Osteocyte (in vitro differentiated cells): ENCODE results near the gene ASB13. TPM values are rescaled to one million over a fixed set of nuclear protein-coding genes. Genes with fewer than 3 reads are reported as not detected.
A peak's percentile ranks its signal among the peaks of the same experiment; 100 is the strongest.

ENCODE experiments used
- DNase-seq: peaks from one replicate; pipeline ENCODE4 v3.0.0; 2021; ENCODE audit warnings: mixed read lengths; ENCODE audit not compliant: unreplicated experiment; ENCODE audit errors: extremely low spot score
- H3K27ac Mint-ChIP-seq: one replicate; pipeline ENCODE4 v1.8.0; 2021; ENCODE audit warnings: mild to moderate bottlenecking, mixed read lengths; ENCODE audit not compliant: unreplicated experiment
- H3K27me3 Mint-ChIP-seq: one replicate; pipeline ENCODE4 v1.8.0; 2021; ENCODE audit warnings: mixed read lengths; ENCODE audit not compliant: unreplicated experiment
- H3K36me3 Mint-ChIP-seq: one replicate; pipeline ENCODE4 v1.8.0; 2021; ENCODE audit warnings: mixed read lengths; ENCODE audit not compliant: unreplicated experiment
- H3K4me1 Mint-ChIP-seq: one replicate; pipeline ENCODE4 v1.8.0; 2021; ENCODE audit warnings: mixed read lengths; ENCODE audit not compliant: unreplicated experiment
- H3K4me3 Mint-ChIP-seq: one replicate; pipeline ENCODE4 v1.8.0; 2021; ENCODE audit warnings: mild to moderate bottlenecking, moderate library complexity, mixed read lengths; ENCODE audit not compliant: unreplicated experiment
- H3K9me3 Mint-ChIP-seq: one replicate; pipeline ENCODE4 v1.8.0; 2021; ENCODE audit warnings: mixed read lengths; ENCODE audit not compliant: unreplicated experiment
- long read RNA-seq: library from polyadenylated mRNA; unstranded; transcript quantifications from one replicate; pipeline ENCODE4 v2.0.0, GENCODE V29; 2021
- total RNA-seq: library from RNA; stranded (reverse); gene quantifications from 2 replicates; pipeline ENCODE4 v1.2.1, GENCODE V29; 2021
- TF ChIP-seq, protein P1 (sequence below): fragments of 200-600 bp; sonication (generic); IDR thresholded peaks from 2 replicates; pipeline ENCODE4 v1.5.0; 2021; ENCODE audit warnings: antibody characterized with exemption, mild to moderate bottlenecking, moderate library complexity

Gene ASB13, protein sequence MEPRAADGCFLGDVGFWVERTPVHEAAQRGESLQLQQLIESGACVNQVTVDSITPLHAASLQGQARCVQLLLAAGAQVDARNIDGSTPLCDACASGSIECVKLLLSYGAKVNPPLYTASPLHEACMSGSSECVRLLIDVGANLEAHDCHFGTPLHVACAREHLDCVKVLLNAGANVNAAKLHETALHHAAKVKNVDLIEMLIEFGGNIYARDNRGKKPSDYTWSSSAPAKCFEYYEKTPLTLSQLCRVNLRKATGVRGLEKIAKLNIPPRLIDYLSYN
- total RNA-seq = 16.0 and 18.4 TPM in 2 replicates
- long read RNA-seq, transcript ASB13-201 (6 exons, 2,699 nt) = major isoform, 27 of 35 reads
- long read RNA-seq, partial matches to known transcripts = 5 of 35 reads
- long read RNA-seq, other reads (novel, unspliced or antisense) = 3 of 35 reads

DNA sequence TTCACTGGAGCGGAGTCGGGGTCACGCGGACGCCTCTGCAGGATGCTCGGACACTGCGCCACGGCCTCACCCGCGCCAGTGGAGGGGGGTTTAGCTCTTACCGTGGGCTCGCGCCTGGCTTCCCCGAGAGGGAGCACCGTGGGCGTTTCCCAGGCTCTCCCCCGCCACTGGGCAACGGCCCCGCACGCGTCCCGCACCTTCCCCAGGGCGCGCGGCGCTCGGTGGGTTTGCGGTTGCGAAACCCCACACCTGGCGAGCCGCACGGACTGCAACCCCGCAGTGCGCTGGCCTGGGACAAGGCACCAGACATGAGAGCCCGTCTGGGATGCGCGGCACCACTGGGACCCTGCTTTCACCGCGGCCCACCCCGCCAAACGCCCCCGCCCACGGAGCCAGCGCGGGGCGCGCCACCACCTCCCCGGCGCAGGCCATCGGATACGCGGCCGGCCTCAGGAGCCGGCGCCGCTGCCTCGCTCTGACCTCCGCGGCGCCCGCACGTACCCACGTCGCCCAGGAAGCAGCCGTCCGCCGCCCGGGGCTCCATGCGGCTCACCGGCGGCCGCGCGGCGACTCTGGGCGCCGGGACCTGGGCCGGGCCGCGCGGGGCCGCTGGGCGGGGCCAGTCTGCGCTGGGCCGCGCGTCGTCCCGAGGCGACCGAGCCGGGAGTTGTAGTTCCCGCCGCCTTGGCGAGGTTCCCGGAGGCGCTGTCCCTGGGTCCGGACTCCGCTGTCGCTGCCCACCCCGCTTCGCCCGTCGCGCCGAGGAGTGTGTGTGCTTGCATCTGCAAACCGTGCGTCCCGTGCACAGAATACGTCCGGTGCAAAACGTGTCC, at the start of gene ASB13:
ASB13 (minus strand) TSS at position 588 of the 833 bp plus-strand sequence; CDS start at position 544, 44 bp downstream.
- peaks cover 17% of the 10 kb centered on the region for H3K4me1 Mint-ChIP-seq
- peaks cover 15% of the 10 kb centered on the region for H3K27me3 Mint-ChIP-seq
- DNase-seq = no peak
- peak within 1 kb of the TSS; percentile 52 for H3K27ac Mint-ChIP-seq
- H3K4me3 Mint-ChIP-seq = peak within 1 kb of the TSS; percentile 82
- H3K9me3 Mint-ChIP-seq = no peaks in the 10 kb centered on the region
- TF ChIP-seq, protein P1, sequence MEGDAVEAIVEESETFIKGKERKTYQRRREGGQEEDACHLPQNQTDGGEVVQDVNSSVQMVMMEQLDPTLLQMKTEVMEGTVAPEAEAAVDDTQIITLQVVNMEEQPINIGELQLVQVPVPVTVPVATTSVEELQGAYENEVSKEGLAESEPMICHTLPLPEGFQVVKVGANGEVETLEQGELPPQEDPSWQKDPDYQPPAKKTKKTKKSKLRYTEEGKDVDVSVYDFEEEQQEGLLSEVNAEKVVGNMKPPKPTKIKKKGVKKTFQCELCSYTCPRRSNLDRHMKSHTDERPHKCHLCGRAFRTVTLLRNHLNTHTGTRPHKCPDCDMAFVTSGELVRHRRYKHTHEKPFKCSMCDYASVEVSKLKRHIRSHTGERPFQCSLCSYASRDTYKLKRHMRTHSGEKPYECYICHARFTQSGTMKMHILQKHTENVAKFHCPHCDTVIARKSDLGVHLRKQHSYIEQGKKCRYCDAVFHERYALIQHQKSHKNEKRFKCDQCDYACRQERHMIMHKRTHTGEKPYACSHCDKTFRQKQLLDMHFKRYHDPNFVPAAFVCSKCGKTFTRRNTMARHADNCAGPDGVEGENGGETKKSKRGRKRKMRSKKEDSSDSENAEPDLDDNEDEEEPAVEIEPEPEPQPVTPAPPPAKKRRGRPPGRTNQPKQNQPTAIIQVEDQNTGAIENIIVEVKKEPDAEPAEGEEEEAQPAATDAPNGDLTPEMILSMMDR = peak; percentile 7
- peaks cover 2% of the 10 kb centered on the region for H3K36me3 Mint-ChIP-seq

DNA sequence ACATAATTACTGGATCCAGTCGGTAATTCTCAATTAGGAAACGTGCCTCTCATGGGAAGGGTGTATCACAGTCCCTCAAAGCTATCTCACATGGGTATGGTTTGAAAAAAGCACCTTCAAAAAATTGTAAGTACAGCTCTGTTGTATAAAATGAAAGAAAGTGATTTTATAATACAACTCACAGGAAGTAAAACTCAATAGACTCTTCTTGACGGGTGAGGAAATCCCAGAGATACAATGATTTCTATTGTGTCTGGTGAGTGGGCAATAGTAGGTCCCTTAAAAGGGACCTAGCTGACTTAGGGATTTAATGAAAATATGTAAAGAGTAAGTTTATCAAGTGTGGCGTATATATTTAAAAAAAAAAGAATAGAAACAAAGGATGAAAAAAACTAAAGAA, 45.2 kb upstream of the ASB13 start:
- Mint-ChIP-seq H3K27ac (peak overlapping the region; percentile 23), H3K27me3 (no peaks in the 10 kb centered on the region), H3K4me1 (peaks cover 28% of the 10 kb centered on the region), H3K4me3 (peak overlapping the region; percentile 42), H3K36me3 (no peaks in the 10 kb centered on the region), H3K9me3 (no peaks in the 10 kb centered on the region)
- DNase-seq = no peak
- TF ChIP-seq, protein P1 = no peak

DNA sequence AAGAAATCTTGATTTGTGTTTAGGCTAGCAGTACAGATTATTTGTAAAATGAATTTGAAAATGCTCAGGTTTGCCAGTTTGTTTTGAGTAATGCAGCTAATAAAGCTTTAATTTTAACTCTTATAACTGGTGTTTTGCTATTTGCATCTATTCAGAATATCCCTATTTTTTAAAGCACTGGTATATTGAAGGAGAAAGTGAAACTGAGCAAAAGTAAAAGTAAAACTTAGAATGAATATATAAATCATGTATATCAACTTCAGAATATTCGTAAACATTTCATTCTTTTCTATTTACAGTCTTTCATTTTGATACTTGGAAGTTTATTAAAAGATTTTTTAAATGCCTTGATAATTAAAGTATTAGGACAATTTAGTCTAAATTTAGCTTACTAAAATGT, 44.5 kb upstream of the ASB13 start:
- H3K4me3 Mint-ChIP-seq = peak overlapping the region; percentile 31
- H3K36me3 Mint-ChIP-seq = no peaks in the 10 kb centered on the region
- H3K27ac Mint-ChIP-seq = no peak overlapping the region
- TF ChIP-seq, protein P1 = no peak
- no peak for DNase-seq
- H3K4me1 Mint-ChIP-seq = peaks cover 28% of the 10 kb centered on the region
- no peaks in the 10 kb centered on the region for H3K27me3 Mint-ChIP-seq
- H3K9me3 Mint-ChIP-seq = no peaks in the 10 kb centered on the region

DNA sequence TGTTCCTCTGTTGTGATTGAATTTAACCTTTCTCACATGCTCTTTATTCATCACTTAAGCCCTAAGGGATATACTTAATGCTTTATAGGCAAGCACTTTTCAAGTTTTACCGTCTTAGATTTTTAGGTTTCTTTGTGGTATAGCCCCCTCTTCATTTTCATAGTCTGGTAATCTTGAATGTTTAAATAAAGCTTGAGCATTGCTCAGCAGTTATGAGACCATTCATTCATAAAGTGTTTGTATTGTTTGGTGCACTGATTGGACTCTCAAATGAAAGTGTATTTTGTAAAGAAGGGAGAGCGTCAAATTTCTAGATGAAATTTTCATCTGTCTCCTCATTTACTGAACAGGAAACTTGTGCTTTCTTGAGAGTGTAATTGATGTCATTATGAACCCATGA, 43.5 kb upstream of the ASB13 start:
- Mint-ChIP-seq H3K4me1 (peaks cover 28% of the 10 kb centered on the region), H3K27me3 (no peaks in the 10 kb centered on the region), H3K4me3 (no peak overlapping the region), H3K36me3 (no peaks in the 10 kb centered on the region), H3K27ac (no peak overlapping the region), H3K9me3 (no peaks in the 10 kb centered on the region)
- TF ChIP-seq, protein P1 = no peak
- no peak for DNase-seq

DNA sequence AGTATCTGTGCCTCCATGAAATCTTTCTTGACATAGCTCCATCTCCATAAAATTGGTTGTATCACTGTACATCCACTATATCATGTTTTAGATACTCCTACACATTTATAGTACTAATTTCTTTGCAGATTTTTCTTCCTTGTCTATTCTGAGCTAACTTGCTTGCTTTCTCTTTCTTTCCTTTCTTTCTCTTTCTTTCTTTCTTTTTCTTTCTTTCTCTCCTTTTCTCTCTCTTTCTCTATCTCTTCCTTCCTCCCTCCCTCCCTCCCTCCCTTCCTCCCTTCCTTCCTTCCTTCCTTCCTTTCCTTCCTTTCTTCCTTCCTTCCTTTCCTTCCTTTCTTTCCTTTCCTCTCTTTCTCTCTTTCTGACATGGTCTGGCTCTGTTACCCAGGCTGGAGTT, 42.0 kb upstream of the ASB13 start:
- no peak overlapping the region for H3K27ac Mint-ChIP-seq
- TF ChIP-seq, protein P1 = no peak
- no peaks in the 10 kb centered on the region for H3K27me3 Mint-ChIP-seq
- H3K4me1 Mint-ChIP-seq = peaks cover 30% of the 10 kb centered on the region
- no peak for DNase-seq
- H3K36me3 Mint-ChIP-seq = no peaks in the 10 kb centered on the region
- no peak overlapping the region for H3K4me3 Mint-ChIP-seq
- H3K9me3 Mint-ChIP-seq = no peaks in the 10 kb centered on the region
